ENCODE measurements around the gene FMC1.
"Not testable (repeated sequence)": the region's sequence is repeated elsewhere in the genome, so short reads cannot be mapped to it uniquely, and the experiment has no call there.

Gene FMC1

GRCh38 chr7:139299296-139299695 is 41.8 kb upstream of the FMC1 start:
- H3K4me3 ChIP-seq (replicated peaks; ENCODE audit: low read depth, low read length), result no peak overlapping the region
- DNase-seq (ENCODE audit: low read depth), result no peak
- no peak for TF ChIP-seq CTCF (IDR thresholded peaks at IDR 0.05; ENCODE audit: low read length, missing control alignments)

GRCh38 chr7:139300390-139300789 is 40.7 kb upstream of the FMC1 start:
- TF ChIP-seq CTCF (IDR thresholded peaks at IDR 0.05; ENCODE audit: low read length, missing control alignments), result no peak
- DNase-seq (ENCODE audit: low read depth), result no peak
- no peak overlapping the region for H3K4me3 ChIP-seq (replicated peaks; ENCODE audit: low read depth, low read length)

- no peak for DNase-seq (ENCODE audit: low read depth)
- no peak overlapping the region for H3K4me3 ChIP-seq (replicated peaks; ENCODE audit: low read depth, low read length)
- no peak for TF ChIP-seq CTCF (IDR thresholded peaks at IDR 0.05; ENCODE audit: low read length, missing control alignments)
Measured at GRCh38 chr7:139304517-139304916, 36.6 kb upstream of the FMC1 start.

- no peak overlapping the region for H3K4me3 ChIP-seq (replicated peaks; ENCODE audit: low read depth, low read length)
- no peak for TF ChIP-seq CTCF (IDR thresholded peaks at IDR 0.05; ENCODE audit: low read length, missing control alignments)
- no peak for DNase-seq (ENCODE audit: low read depth)
Measured at GRCh38 chr7:139317939-139318505, 23.1 kb upstream of the FMC1 start.

- TF ChIP-seq CTCF (IDR thresholded peaks at IDR 0.05; ENCODE audit: low read length, missing control alignments), result peak; percentile 53
- peak; percentile 40 for DNase-seq (ENCODE audit: low read depth)
- H3K4me3 ChIP-seq (replicated peaks; ENCODE audit: low read depth, low read length), result no peak overlapping the region
Measured at GRCh38 chr7:139321071-139321745, 19.9 kb upstream of the FMC1 start.

- DNase-seq (ENCODE audit: low read depth); H3K4me3 ChIP-seq (replicated peaks; ENCODE audit: low read depth, low read length): not testable (repeated sequence)
Measured at GRCh38 chr7:139324709-139325108, 16.4 kb upstream of the FMC1 start.

GRCh38 chr7:139328375-139328774 is 12.8 kb upstream of the FMC1 start:
- TF ChIP-seq CTCF (IDR thresholded peaks at IDR 0.05; ENCODE audit: low read length, missing control alignments), result no peak
- DNase-seq (ENCODE audit: low read depth), result peak; percentile 78
- H3K4me3 ChIP-seq (replicated peaks; ENCODE audit: low read depth, low read length), result no peak overlapping the region

Measured in fibroblast of pulmonary artery (primary cell).